Naive thymus-derived CD4-positive, alpha-beta T cell (primary cell): Measurements from ENCODE around the gene SENP1. TPM values are rescaled to one million over a fixed set of nuclear protein-coding genes. Genes with fewer than 3 reads are reported as not detected.

Experiments
- ATAC-seq: fragments of 150-1000 bp; cut with Tn5 transposase; 2 replicates; pipeline ENCODE4 v1.10.0; 2021; ENCODE audit warnings: mild to moderate bottlenecking, moderate library complexity
- CTCF ChIA-PET: fragments of 350-600 bp; sonication (Branson Sonifier 250); formaldehyde crosslinking; loops from one replicate; lab custom pipeline; 2021; ENCODE audit warnings: antibody characterized with exemption; lab: Charles Lee
- POLR2A ChIA-PET: fragments of 350-600 bp; sonication (Branson Sonifier 250); formaldehyde crosslinking; loops from one replicate; lab custom pipeline; 2021; ENCODE audit warnings: antibody characterized with exemption, inconsistent platforms; lab: Charles Lee
- DNase-seq, 9 donors: peaks; one replicate each; pipeline versions ENCODE4 v3.0.0 to v3.0.0-alpha.2; 2020 to 2022; ENCODE audit warnings: mixed read lengths in 1 of 9
- H3K27ac ChIP-seq: one replicate; pipeline ENCODE4 v1.7.0; 2013; ENCODE audit warnings: mild to moderate bottlenecking, low read depth, low read length, moderate library complexity
- H3K27me3 ChIP-seq, 2 donors: one replicate each; pipeline ENCODE4 v1.7.0; 2013; ENCODE audit warnings: low read length in 2 of 2, mild to moderate bottlenecking in 2 of 2, moderate library complexity in 2 of 2; ENCODE audit not compliant: control insufficient read depth in 2 of 2, insufficient read depth in 2 of 2
- H3K36me3 ChIP-seq, 3 experiments: 1 replicate in 2 of 3; 2 replicates in 1 of 3; pipeline ENCODE4 v1.7.0; 2013; ENCODE audit warnings: low read length in 3 of 3, mild to moderate bottlenecking in 3 of 3, moderate library complexity in 1 of 3; ENCODE audit not compliant: insufficient read depth in 3 of 3, control insufficient read depth in 2 of 3
- H3K4me1 ChIP-seq, 2 donors: one replicate each; pipeline ENCODE4 v1.7.0; 2013; ENCODE audit warnings: low read length in 2 of 2, mild to moderate bottlenecking in 2 of 2, moderate library complexity in 1 of 2; ENCODE audit not compliant: control insufficient read depth in 2 of 2, insufficient read depth in 2 of 2
- H3K4me3 ChIP-seq: 2 replicates; pipeline ENCODE4 v1.7.0; 2013; ENCODE audit warnings: mild to moderate bottlenecking, low read length
- H3K9me3 ChIP-seq, 3 experiments: 1 replicate in 2 of 3; 2 replicates in 1 of 3; pipeline ENCODE4 v1.7.0; 2013; ENCODE audit warnings: low read length in 3 of 3; ENCODE audit not compliant: control insufficient read depth in 2 of 3
- H3K27ac Mint-ChIP-seq, 9 donors: one replicate each; pipeline ENCODE4 v1.8.0; 2020 to 2022; ENCODE audit warnings: mixed read lengths in 9 of 9, mild to moderate bottlenecking in 8 of 9, moderate library complexity in 5 of 9, inconsistent platforms in 2 of 9
- H3K27me3 Mint-ChIP-seq, 5 donors: one replicate each; pipeline ENCODE4 v1.8.0; 2021 to 2022; ENCODE audit warnings: mixed read lengths in 5 of 5, mild to moderate bottlenecking in 1 of 5
- H3K36me3 Mint-ChIP-seq, 5 donors: one replicate each; pipeline ENCODE4 v1.8.0; 2020 to 2022; ENCODE audit warnings: mixed read lengths in 5 of 5, mild to moderate bottlenecking in 3 of 5, inconsistent platforms in 1 of 5
- H3K4me1 Mint-ChIP-seq, 7 donors: one replicate each; pipeline ENCODE4 v1.8.0; 2020 to 2022; ENCODE audit warnings: mixed read lengths in 7 of 7, mild to moderate bottlenecking in 3 of 7, inconsistent platforms in 1 of 7
- H3K4me3 Mint-ChIP-seq, 10 donors: one replicate each; pipeline ENCODE4 v1.8.0; 2020 to 2022; ENCODE audit warnings: mild to moderate bottlenecking in 10 of 10, mixed read lengths in 10 of 10, moderate library complexity in 6 of 10, inconsistent platforms in 2 of 10
- H3K9me3 Mint-ChIP-seq, 11 donors: one replicate each; pipeline ENCODE4 v1.8.0; 2020 to 2022; ENCODE audit warnings: mixed read lengths in 11 of 11, mild to moderate bottlenecking in 4 of 11, inconsistent platforms in 1 of 11, moderate library complexity in 1 of 11
- intact Hi-C, 2 donors: fragments of 100-400 bp; cut with micrococcal nuclease; formaldehyde crosslinking; loops; one replicate each; pipeline ENCODE4 v1.15.1; 2023
- polyA plus RNA-seq, 2 donors: library from polyadenylated mRNA; unstranded; fragments of 300-500 nt; fragmentation: Illumina TruSeq; gene quantifications; one replicate each; pipeline ENCODE4 v1.2.3, GENCODE V29; 2021
- total RNA-seq, 6 experiments: library from RNA in 5 of 6; stranded (reverse) in 5 of 6; gene quantifications; 1 replicate in 5 of 6; 2 replicates in 1 of 6; pipeline ENCODE4 v1.2.3 and lab custom pipeline; 2021 to 2026

Gene SENP1
- total and polyA plus RNA-seq, 7 experiments from 2014 or later = 12.0 to 41.9 (median 23.2) TPM

DNA sequence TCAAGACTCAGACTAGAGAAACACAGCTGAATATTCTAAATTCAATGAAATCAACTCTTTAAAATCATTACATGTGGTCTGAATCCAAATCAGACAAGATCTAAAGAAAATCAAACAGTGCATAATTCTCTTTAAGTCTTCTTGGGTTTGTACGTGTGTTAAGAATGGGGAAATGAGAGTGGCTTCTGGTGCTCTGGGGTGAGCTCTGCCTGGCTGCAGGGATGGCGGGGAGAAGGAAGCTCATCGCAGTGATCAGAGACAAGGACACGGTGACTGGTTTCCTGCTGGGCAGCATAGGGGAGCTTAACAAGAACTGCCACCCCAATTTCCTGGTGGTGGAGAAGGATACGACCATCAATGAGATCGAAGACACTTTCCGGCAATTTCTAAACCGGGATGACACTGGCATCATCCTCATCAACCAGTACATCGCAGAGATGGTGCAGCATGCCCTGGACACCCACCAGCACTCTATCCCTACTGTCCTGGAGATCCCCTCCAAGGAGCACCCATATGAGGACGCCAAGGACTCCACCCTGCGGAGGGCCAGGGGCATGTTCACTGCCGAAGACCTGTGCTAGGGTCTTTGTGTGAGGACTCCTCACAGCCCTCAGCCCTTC is 20.9 kb downstream of the SENP1 start:
- CTCF ChIA-PET = interaction anchor here (0.8 to 2.4 kb wide), 2 partner anchors 80 to 97 kb away, joined by 3 to 8 read pairs; no protein-coding TSS in a partner anchor
- H3K36me3 Mint-ChIP-seq = peaks cover 4 to 41% (median 17%) of the 10 kb centered on the region in 5 donors

DNA sequence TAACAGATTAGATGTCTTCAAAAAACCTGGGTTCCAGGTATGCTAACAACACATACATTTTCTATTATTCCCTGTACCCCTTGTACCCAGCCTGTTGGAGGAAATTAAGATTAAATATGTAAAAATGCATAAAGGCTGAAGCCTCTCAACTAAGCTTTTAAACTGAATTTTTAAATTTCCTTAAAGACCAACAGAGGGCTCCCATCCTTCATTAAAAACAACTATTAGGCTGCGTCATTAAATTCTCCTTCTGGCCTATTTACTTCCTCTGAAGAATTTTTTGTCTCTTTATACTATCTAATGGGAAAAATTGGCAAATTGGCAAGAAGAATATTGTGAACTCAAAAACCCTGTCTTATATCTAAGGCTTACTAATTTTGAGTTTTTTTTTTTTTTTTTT is 21.8 kb downstream of the SENP1 start:
- no peak for DNase-seq
- intact Hi-C loops = loop anchor here in 1 of 2 donors (1.0 kb wide), 3 partner anchors 81 to 534 kb away; no protein-coding TSS in a partner anchor
- Histone ChIP-seq H3K27ac (no peak overlapping the region), H3K4me1 (no peaks in the 10 kb centered on the region), H3K4me3 (no peak overlapping the region), H3K36me3 (peaks cover 6 to 67% (median 20%) of the 10 kb centered on the region in 3 experiments), H3K27me3 (no peaks in the 10 kb centered on the region), H3K9me3 (no peaks in the 10 kb centered on the region)
- POLR2A ChIA-PET = interaction anchor here (0.6 kb wide), 1 partner anchor 1093 kb away, joined by 3 read pairs; no protein-coding TSS in a partner anchor
- Mint-ChIP-seq H3K9me3 (no peaks in the 10 kb centered on the region), H3K4me1 (peaks cover 0 to 2% (median 0%) of the 10 kb centered on the region in 7 donors), H3K27me3 (no peaks in the 10 kb centered on the region), H3K27ac (no peak overlapping the region), H3K4me3 (no peak overlapping the region), H3K36me3 (peaks cover 4 to 42% (median 17%) of the 10 kb centered on the region in 5 donors)
- CTCF ChIA-PET = interaction anchor here (0.6 to 2.4 kb wide), 6 partner anchors 9 to 418 kb away, joined by 3 to 8 read pairs (median 4); no protein-coding TSS in a partner anchor
- ATAC-seq = no peak

More for the DNA sequence above, 20.9 kb downstream of the SENP1 start:
- no peaks in the 10 kb centered on the region for H3K9me3 ChIP-seq
- intact Hi-C loops = loop anchor here in 1 of 2 donors (1.0 kb wide), 3 partner anchors 80 to 533 kb away; no protein-coding TSS in a partner anchor
- no peak overlapping the region for H3K27ac ChIP-seq
- no peaks in the 10 kb centered on the region for H3K4me1 ChIP-seq
- Mint-ChIP-seq H3K27ac (peak overlapping the region in 1 of 9 donors; percentile 9), H3K4me1 (peaks cover 0 to 2% (median 0%) of the 10 kb centered on the region in 7 donors), H3K4me3 (no peak overlapping the region), H3K9me3 (no peaks in the 10 kb centered on the region), H3K27me3 (no peaks in the 10 kb centered on the region)
- ATAC-seq (no peak), DNase-seq (no peak)
- H3K4me3 ChIP-seq = no peak overlapping the region
- no peaks in the 10 kb centered on the region for H3K27me3 ChIP-seq
- H3K36me3 ChIP-seq = peaks cover 10 to 70% (median 21%) of the 10 kb centered on the region in 3 experiments
- POLR2A ChIA-PET = interaction anchor here (0.6 kb wide), 1 partner anchor 600 kb away, joined by 3 read pairs; no protein-coding TSS in a partner anchor

GRCh38 chr12:48080821-48081220 is 25.1 kb downstream of the SENP1 start:
- no peak for DNase-seq
- no peaks in the 10 kb centered on the region for H3K27me3 ChIP-seq
- Mint-ChIP-seq H3K27me3 (no peaks in the 10 kb centered on the region), H3K27ac (no peak overlapping the region), H3K4me1 (peaks cover 0 to 5% (median 0%) of the 10 kb centered on the region in 7 donors), H3K9me3 (peaks cover 0 to 2% (median 0%) of the 10 kb centered on the region in 11 donors), H3K4me3 (no peak overlapping the region), H3K36me3 (peaks cover 8 to 43% (median 15%) of the 10 kb centered on the region in 5 donors)
- intact Hi-C loops = no loop called here
- no peaks in the 10 kb centered on the region for H3K9me3 ChIP-seq
- ChIA-PET POLR2A (interaction anchor here (0.9 kb wide), 1 partner anchor 25 kb away, joined by 3 read pairs; the partner anchor contains the start of gene SENP1), CTCF (interaction anchor here (0.5 to 0.6 kb wide), 2 partner anchors 15 to 554 kb away, joined by 3 read pairs; no protein-coding TSS in a partner anchor)
- peaks cover 4 to 44% (median 8%) of the 10 kb centered on the region in 3 experiments for H3K36me3 ChIP-seq
- H3K4me3 ChIP-seq = no peak overlapping the region
- no peak overlapping the region for H3K27ac ChIP-seq
- ATAC-seq = no peak
- H3K4me1 ChIP-seq = no peaks in the 10 kb centered on the region

DNA sequence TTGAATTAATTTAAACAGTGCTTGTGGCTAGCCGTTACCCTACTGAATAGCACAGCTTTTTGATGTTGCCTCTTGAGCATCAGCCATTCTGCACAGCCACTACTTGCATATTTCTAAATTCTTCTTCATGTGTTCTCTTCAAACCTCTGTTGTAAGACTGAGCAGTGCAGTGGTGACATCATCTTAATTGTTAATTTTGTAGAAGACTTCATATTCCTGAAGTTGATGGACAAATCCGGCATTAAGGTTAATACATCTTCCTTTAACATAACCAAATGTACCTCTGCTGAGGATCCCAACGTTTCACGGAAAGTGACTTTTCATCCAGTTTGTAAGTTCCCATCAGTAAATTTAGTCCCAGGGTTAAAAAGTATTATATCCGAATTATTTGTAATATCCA is 25.6 kb downstream of the SENP1 start:
- no peak for ATAC-seq
- H3K27me3 Mint-ChIP-seq = no peaks in the 10 kb centered on the region
- Histone ChIP-seq H3K4me3 (no peak overlapping the region), H3K9me3 (no peaks in the 10 kb centered on the region), H3K36me3 (peaks cover 4 to 39% (median 8%) of the 10 kb centered on the region in 3 experiments), H3K27ac (no peak overlapping the region), H3K4me1 (no peaks in the 10 kb centered on the region), H3K27me3 (no peaks in the 10 kb centered on the region)
- ChIA-PET POLR2A (interaction anchor here (0.9 kb wide), 1 partner anchor 25 kb away, joined by 3 read pairs; the partner anchor contains the start of gene SENP1), CTCF (interaction anchor here (0.6 kb wide), 1 partner anchor 555 kb away, joined by 3 read pairs; no protein-coding TSS in a partner anchor)
- peaks cover 0 to 2% (median 0%) of the 10 kb centered on the region in 11 donors for H3K9me3 Mint-ChIP-seq
- H3K36me3 Mint-ChIP-seq = peaks cover 8 to 48% (median 15%) of the 10 kb centered on the region in 5 donors
- no peak for DNase-seq
- no peak overlapping the region for H3K27ac Mint-ChIP-seq
- H3K4me1 Mint-ChIP-seq = peaks cover 0 to 5% (median 0%) of the 10 kb centered on the region in 7 donors
- H3K4me3 Mint-ChIP-seq = no peak overlapping the region
- intact Hi-C loops = no loop called here

DNA sequence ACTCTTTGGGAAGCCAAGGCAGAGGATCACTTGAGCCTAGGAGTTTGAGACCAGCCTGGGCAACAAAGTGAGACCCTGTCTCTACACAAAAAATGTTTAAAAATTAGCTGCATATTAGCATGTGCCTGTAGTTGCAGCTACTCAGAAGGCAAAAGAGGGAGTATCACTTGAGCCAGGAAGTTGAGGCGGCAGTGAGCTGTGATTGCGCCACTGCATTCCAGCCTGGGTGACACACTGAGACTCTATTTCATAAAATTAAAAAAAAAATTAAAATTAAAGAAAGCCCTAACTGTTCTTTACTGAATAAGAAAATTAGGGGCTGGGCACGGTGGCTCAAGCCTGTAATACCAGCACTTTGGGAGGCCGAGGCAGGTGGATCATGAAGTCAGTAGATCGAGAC is 27.0 kb downstream of the SENP1 start:
- CTCF ChIA-PET = no interaction called here
- POLR2A ChIA-PET = no interaction called here
- intact Hi-C loops = no loop called here
- Histone ChIP-seq H3K4me1 (no peaks in the 10 kb centered on the region), H3K36me3 (peaks cover 10 to 42% (median 13%) of the 10 kb centered on the region in 3 experiments), H3K9me3 (no peaks in the 10 kb centered on the region), H3K4me3 (no peak overlapping the region), H3K27me3 (no peaks in the 10 kb centered on the region), H3K27ac (no peak overlapping the region)
- no peak for DNase-seq
- peaks cover 0 to 2% (median 0%) of the 10 kb centered on the region in 11 donors for H3K9me3 Mint-ChIP-seq
- H3K4me1 Mint-ChIP-seq = peaks cover 0 to 5% (median 0%) of the 10 kb centered on the region in 7 donors
- H3K27me3 Mint-ChIP-seq = no peaks in the 10 kb centered on the region
- no peak for ATAC-seq
- peaks cover 11 to 52% (median 20%) of the 10 kb centered on the region in 5 donors for H3K36me3 Mint-ChIP-seq
- no peak overlapping the region for H3K27ac Mint-ChIP-seq
- no peak overlapping the region for H3K4me3 Mint-ChIP-seq

DNA sequence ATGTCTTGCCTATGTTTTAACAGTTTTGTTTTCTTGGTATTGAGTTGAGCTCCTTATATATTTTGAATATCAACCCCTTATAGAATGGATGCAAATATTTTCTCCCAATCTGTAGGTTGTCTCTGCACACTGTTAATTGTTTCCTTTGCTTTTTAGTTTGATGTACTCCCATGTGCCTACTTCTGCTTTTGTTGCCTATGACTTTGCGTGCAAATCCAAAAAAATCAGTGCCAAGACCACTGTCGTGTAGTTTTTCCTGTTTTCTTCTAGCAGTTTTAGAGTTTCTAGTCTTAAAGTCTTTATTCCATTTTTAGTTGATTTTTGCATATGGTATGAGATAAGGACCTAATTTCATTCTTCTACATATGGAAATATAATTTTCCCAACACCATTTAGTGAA is 28.8 kb downstream of the SENP1 start:
- no peak for ATAC-seq
- no peak overlapping the region for H3K27ac ChIP-seq
- H3K4me1 Mint-ChIP-seq = peaks cover 0 to 5% (median 0%) of the 10 kb centered on the region in 7 donors
- H3K27ac Mint-ChIP-seq = no peak overlapping the region
- no peaks in the 10 kb centered on the region for H3K27me3 Mint-ChIP-seq
- intact Hi-C loops = loop anchor here in 1 of 2 donors (1.0 kb wide), 1 partner anchor 28 kb away; no protein-coding TSS in a partner anchor
- no peaks in the 10 kb centered on the region for H3K9me3 ChIP-seq
- H3K9me3 Mint-ChIP-seq = peaks cover 0 to 2% (median 0%) of the 10 kb centered on the region in 11 donors
- no peak overlapping the region for H3K4me3 ChIP-seq
- no peak for DNase-seq
- H3K36me3 ChIP-seq = peaks cover 8 to 44% (median 11%) of the 10 kb centered on the region in 3 experiments
- H3K36me3 Mint-ChIP-seq = peaks cover 8 to 47% (median 15%) of the 10 kb centered on the region in 5 donors
- ChIA-PET POLR2A (interaction anchor here (0.6 to 1.3 kb wide), 3 partner anchors 26 to 620 kb away, joined by 3 to 4 read pairs (median 3); partner anchors contain the start of gene SENP1), CTCF (interaction anchor here (1.2 kb wide), 1 partner anchor 88 kb away, joined by 3 read pairs; no protein-coding TSS in a partner anchor)
- no peaks in the 10 kb centered on the region for H3K4me1 ChIP-seq
- no peaks in the 10 kb centered on the region for H3K27me3 ChIP-seq
- H3K4me3 Mint-ChIP-seq = no peak overlapping the region
